AG09319 (cell line): ENCODE measurements around the gene NBL1.

Experiments
- DNase-seq: peaks from one replicate; pipeline ENCODE4 v3.0.0-alpha.2; 2010; ENCODE audit warnings: low read depth; ENCODE audit errors: extremely low read depth
- TF ChIP-seq, protein P1 (sequence below): IDR thresholded peaks from 2 replicates; pipeline ENCODE4 v1.5.1; 2011; ENCODE audit warnings: low read depth, mild to moderate bottlenecking, inconsistent platforms, low read length, moderate library complexity

Gene NBL1

GRCh38 chr1:19665186-19665495, 21.0 kb downstream of the NBL1 start:
- no peak for DNase-seq
- TF ChIP-seq, protein P1, sequence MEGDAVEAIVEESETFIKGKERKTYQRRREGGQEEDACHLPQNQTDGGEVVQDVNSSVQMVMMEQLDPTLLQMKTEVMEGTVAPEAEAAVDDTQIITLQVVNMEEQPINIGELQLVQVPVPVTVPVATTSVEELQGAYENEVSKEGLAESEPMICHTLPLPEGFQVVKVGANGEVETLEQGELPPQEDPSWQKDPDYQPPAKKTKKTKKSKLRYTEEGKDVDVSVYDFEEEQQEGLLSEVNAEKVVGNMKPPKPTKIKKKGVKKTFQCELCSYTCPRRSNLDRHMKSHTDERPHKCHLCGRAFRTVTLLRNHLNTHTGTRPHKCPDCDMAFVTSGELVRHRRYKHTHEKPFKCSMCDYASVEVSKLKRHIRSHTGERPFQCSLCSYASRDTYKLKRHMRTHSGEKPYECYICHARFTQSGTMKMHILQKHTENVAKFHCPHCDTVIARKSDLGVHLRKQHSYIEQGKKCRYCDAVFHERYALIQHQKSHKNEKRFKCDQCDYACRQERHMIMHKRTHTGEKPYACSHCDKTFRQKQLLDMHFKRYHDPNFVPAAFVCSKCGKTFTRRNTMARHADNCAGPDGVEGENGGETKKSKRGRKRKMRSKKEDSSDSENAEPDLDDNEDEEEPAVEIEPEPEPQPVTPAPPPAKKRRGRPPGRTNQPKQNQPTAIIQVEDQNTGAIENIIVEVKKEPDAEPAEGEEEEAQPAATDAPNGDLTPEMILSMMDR = no peak

- DNase-seq = no peak
- TF ChIP-seq, protein P1 = no peak
These were observed 21.7 kb downstream of the NBL1 start for GRCh38 chr1:19665496-19666465.

DNA sequence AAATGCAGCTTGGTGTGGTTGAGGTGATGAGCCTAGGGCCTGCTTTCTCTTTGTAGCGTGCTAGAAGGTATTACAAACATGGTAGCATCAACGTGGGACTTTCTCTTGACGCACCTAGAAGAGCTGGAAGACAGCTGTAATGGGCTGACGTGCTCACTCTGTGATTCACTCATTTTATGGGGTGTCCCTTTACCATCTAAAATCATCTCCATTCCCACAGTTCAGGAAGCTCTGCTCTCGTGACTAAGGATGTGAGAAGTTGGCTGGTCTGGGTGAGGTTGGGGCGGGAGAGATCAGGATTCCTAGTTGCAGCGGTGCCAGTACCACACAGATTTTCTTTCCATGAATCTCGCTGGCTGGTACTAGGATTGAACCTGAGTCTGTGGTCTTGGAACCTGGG, 24.8 kb downstream of the NBL1 start:
- no peak for DNase-seq
- TF ChIP-seq, protein P1 = no peak

- TF ChIP-seq, protein P1 = no peak
- no peak for DNase-seq
These were observed 26.7 kb downstream of the NBL1 start for GRCh38 chr1:19670787-19671186.

GRCh38 chr1:19672237-19672636, 28.1 kb downstream of the NBL1 start:
- DNase-seq = no peak
- TF ChIP-seq, protein P1 = no peak

GRCh38 chr1:19675797-19676196, 31.7 kb downstream of the NBL1 start:
- TF ChIP-seq, protein P1 = no peak
- no peak for DNase-seq

- TF ChIP-seq, protein P1 = no peak
- DNase-seq = peak; percentile 89
These were observed 32.4 kb downstream of the NBL1 start for GRCh38 chr1:19676438-19676922.
